PC-9 (cell line): ENCODE results near the gene MAMSTR. TPM values are rescaled to one million over a fixed set of nuclear protein-coding genes. Genes with fewer than 3 reads are reported as not detected.

Experiments used
- BruUV-seq: library from RNA; stranded (reverse); fragments of 400-500 nt; replicated peaks from 2 replicates; lab custom pipeline; 2021; lab: Mats Ljungman, UMichigan
- CTCF ChIA-PET: fragments of 300-600 bp; sonication (Branson Sonifier 250); formaldehyde crosslinking; loops from one replicate; lab custom pipeline; 2022; ENCODE audit warnings: antibody characterized with exemption; lab: Charles Lee
- POLR2A ChIA-PET: fragments of 300-600 bp; sonication (Branson Sonifier 250); formaldehyde crosslinking; loops from one replicate; lab custom pipeline; 2022; ENCODE audit warnings: antibody characterized with exemption; ENCODE audit not compliant: unreplicated experiment; lab: Charles Lee
- DNase-seq, 2 experiments: peaks; one replicate each; pipeline versions ENCODE4 v3.0.0 to v3.0.0-alpha.2; 2015 to 2022; ENCODE audit warnings: mixed read lengths in 1 of 2
- H2AFZ ChIP-seq: fragments of 200-600 bp; sonication (generic); 2 replicates; pipeline ENCODE4 v1.8.1; 2017; ENCODE audit warnings: antibody characterized with exemption
- H3F3A ChIP-seq: fragments of 200-600 bp; sonication (generic); 2 replicates; pipeline ENCODE4 v1.8.1; 2017; ENCODE audit warnings: antibody characterized with exemption, mild to moderate bottlenecking, low read depth; ENCODE audit not compliant: insufficient read depth
- H3K27ac ChIP-seq: fragments of 200-600 bp; sonication (generic); 2 replicates; pipeline ENCODE4 v1.6.1; 2016; ENCODE audit warnings: mixed run types
- H3K27me3 ChIP-seq: fragments of 200-600 bp; sonication (generic); 2 replicates; pipeline ENCODE4 v1.6.1; 2016; ENCODE audit warnings: low read depth, mixed run types; ENCODE audit not compliant: insufficient read depth
- H3K36me3 ChIP-seq: fragments of 200-600 bp; sonication (generic); 2 replicates; pipeline ENCODE4 v1.6.1; 2016; ENCODE audit warnings: low read depth, mixed run types
- H3K4me1 ChIP-seq: fragments of 200-600 bp; sonication (generic); replicated peaks from 2 replicates; pipeline ENCODE4 v1.6.1; 2016; ENCODE audit warnings: mixed run types; ENCODE audit not compliant: insufficient read depth
- H3K4me2 ChIP-seq: fragments of 200-600 bp; sonication (generic); 2 replicates; pipeline ENCODE4 v1.6.1; 2017; ENCODE audit warnings: mixed run types
- H3K4me3 ChIP-seq: fragments of 200-600 bp; sonication (generic); 2 replicates; pipeline ENCODE4 v1.6.1; 2016; ENCODE audit warnings: mixed run types
- H3K79me2 ChIP-seq: fragments of 200-600 bp; sonication (generic); 2 replicates; pipeline ENCODE4 v1.6.1; 2017; ENCODE audit warnings: low read depth, mixed run types
- H3K9me2 ChIP-seq: fragments of 200-600 bp; sonication (generic); 2 replicates; pipeline ENCODE4 v1.8.1; 2017; ENCODE audit warnings: mild to moderate bottlenecking; ENCODE audit not compliant: insufficient read depth
- H3K9me3 ChIP-seq: fragments of 200-600 bp; sonication (generic); 2 replicates; pipeline ENCODE4 v1.8.1; 2016; ENCODE audit warnings: low read depth; ENCODE audit not compliant: insufficient read depth
- H4K20me1 ChIP-seq: fragments of 200-600 bp; sonication (generic); 2 replicates; pipeline ENCODE4 v1.8.1; 2017; ENCODE audit not compliant: insufficient read depth
- CTCF ChIP-seq: fragments of 200-600 bp; sonication (generic); conservative IDR thresholded peaks from 2 replicates; pipeline ENCODE4 v1.6.1; 2017; ENCODE audit warnings: mixed run types, antibody characterized with exemption, mild to moderate bottlenecking, moderate library complexity
- EZH2 ChIP-seq: fragments of 200-600 bp; sonication (generic); IDR thresholded peaks from 2 replicates; pipeline ENCODE4 v1.8.0; 2017; ENCODE audit warnings: antibody characterized with exemption, low read depth
- intact Hi-C: fragments of 100-400 bp; cut with micrococcal nuclease; formaldehyde crosslinking; loops from one replicate; pipeline ENCODE4 v1.10.0; 2022; ENCODE audit not compliant: unreplicated experiment
- total RNA-seq: library from RNA; stranded (reverse); gene quantifications from 2 replicates; pipeline ENCODE4 v1.2.3, GENCODE V29; 2021

The MAMSTR gene
- total RNA-seq, 1 experiment from 2014 or later, result 2.6 TPM

- no peaks in the 10 kb centered on the region for H3K9me3 ChIP-seq
- peak overlapping the region; percentile 38 for H3K27ac ChIP-seq
- CTCF ChIA-PET, result no interaction called here
- TF ChIP-seq EZH2, result no peak
- TF ChIP-seq CTCF, result no peak
- H3K9me2 ChIP-seq, result no peaks in the 10 kb centered on the region
- no TSS peak for BruUV-seq
- H3K27me3 ChIP-seq, result peaks cover 4% of the 10 kb centered on the region; the same call in 1 of the 2 replicates
- H3K36me3 ChIP-seq, result no peaks in the 10 kb centered on the region
- peaks cover 9% of the 10 kb centered on the region; the same call in 1 of the 2 replicates for H3F3A ChIP-seq
- H3K4me1 ChIP-seq, result peaks cover 19% of the 10 kb centered on the region
- peak overlapping the region; percentile 48 for H3K4me2 ChIP-seq
- DNase-seq, result peak in 1 of 2 experiments; percentile 70
- H3K79me2 ChIP-seq, result no peaks in the 10 kb centered on the region
- intact Hi-C loops, result no loop called here
- H2AFZ ChIP-seq, result no peak overlapping the region
- no peaks in the 10 kb centered on the region for H4K20me1 ChIP-seq
- H3K4me3 ChIP-seq, result no peak overlapping the region
- POLR2A ChIA-PET, result interaction anchor here (0.5 to 0.6 kb wide), 2 partner anchors 9 to 207 kb away, joined by 3 to 4 read pairs; no protein-coding TSS in a partner anchor
Measured at GRCh38 chr19:48760504-48761205, 41.1 kb upstream of the MAMSTR start.

- no peaks in the 10 kb centered on the region for H3K36me3 ChIP-seq
- no peak overlapping the region for H3K4me2 ChIP-seq
- H3K9me3 ChIP-seq, result no peaks in the 10 kb centered on the region
- no peak for TF ChIP-seq CTCF
- no peak for TF ChIP-seq EZH2
- H3F3A ChIP-seq, result peaks cover 9% of the 10 kb centered on the region; the same call in 1 of the 2 replicates
- no peaks in the 10 kb centered on the region for H3K9me2 ChIP-seq
- intact Hi-C loops, result no loop called here
- H2AFZ ChIP-seq, result no peak overlapping the region
- ChIA-PET CTCF (interaction anchor here (0.6 kb wide), 1 partner anchor 13 kb away, joined by 9 read pairs; no protein-coding TSS in a partner anchor), POLR2A (no interaction called here)
- BruUV-seq, result no TSS peak
- no peaks in the 10 kb centered on the region for H3K79me2 ChIP-seq
- no peak overlapping the region for H3K4me3 ChIP-seq
- peaks cover 4% of the 10 kb centered on the region; the same call in 1 of the 2 replicates for H3K27me3 ChIP-seq
- H3K27ac ChIP-seq, result no peak overlapping the region
- peaks cover 44% of the 10 kb centered on the region for H3K4me1 ChIP-seq
- no peak for DNase-seq
- no peaks in the 10 kb centered on the region for H4K20me1 ChIP-seq
Measured at GRCh38 chr19:48757741-48758144, 38.2 kb upstream of the MAMSTR start.

- Histone ChIP-seq H3K27ac (no peak overlapping the region), H3K4me1 (peaks cover 44% of the 10 kb centered on the region), H3K4me3 (no peak overlapping the region), H3K4me2 (peak overlapping the region; percentile 10; the same call in 1 of the 2 replicates), H3K9me2 (no peaks in the 10 kb centered on the region), H3F3A (peaks cover 12% of the 10 kb centered on the region; the same call in 1 of the 2 replicates), H3K9me3 (no peaks in the 10 kb centered on the region), H3K27me3 (peaks cover 4% of the 10 kb centered on the region; the same call in 1 of the 2 replicates), H4K20me1 (no peaks in the 10 kb centered on the region), H3K79me2 (peaks cover 2% of the 10 kb centered on the region), H2AFZ (no peak overlapping the region), H3K36me3 (no peaks in the 10 kb centered on the region)
- no peak for TF ChIP-seq EZH2
- TF ChIP-seq CTCF, result no peak
- ChIA-PET POLR2A (no interaction called here), CTCF (interaction anchor here (0.6 kb wide), 1 partner anchor 12 kb away, joined by 9 read pairs; no protein-coding TSS in a partner anchor)
- BruUV-seq, result no TSS peak
- intact Hi-C loops, result no loop called here
- DNase-seq, result no peak
Measured at GRCh38 chr19:48757089-48757675, 37.7 kb upstream of the MAMSTR start.
